GM21423 (cell line): ENCODE data around the gene SPNS3.

Source experiments
- ATAC-seq: cut with Tn5 transposase; IDR thresholded peaks from one replicate; pipeline ENCODE4 v1.9.1; 2021; ENCODE audit warnings: mild to moderate bottlenecking, moderate library complexity; ENCODE audit not compliant: unreplicated experiment

Gene SPNS3

GRCh38 chr17:4463818-4464476 lies 30.2 kb downstream of the SPNS3 start:
- no peak for ATAC-seq

- no peak for ATAC-seq
These were observed 32.0 kb downstream of the SPNS3 start for GRCh38 chr17:4465786-4466185.

DNA sequence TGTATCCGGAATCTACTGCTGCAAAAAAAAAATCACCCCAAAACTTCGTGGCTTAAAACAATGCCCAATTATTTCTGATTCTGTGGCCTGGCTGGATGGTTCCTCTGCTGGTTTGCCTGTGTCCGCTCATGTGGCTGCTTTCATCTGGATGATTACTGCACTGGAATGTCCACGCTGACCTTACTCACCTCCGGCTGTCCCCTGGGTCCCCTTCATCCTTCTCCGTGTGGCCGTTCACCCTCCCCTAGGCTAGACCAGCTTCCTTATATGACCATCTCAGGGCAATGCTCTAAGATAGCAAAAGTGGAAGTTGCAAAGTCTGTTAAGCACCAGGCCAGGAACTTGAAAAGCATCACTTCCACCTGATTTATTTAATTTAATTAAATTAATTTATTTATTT lies 33.5 kb downstream of the SPNS3 start:
- no peak for ATAC-seq

GRCh38 chr17:4469552-4469951 lies 35.8 kb downstream of the SPNS3 start:
- no peak for ATAC-seq

- no peak for ATAC-seq
These were observed 38.5 kb downstream of the SPNS3 start for GRCh38 chr17:4472286-4472685.

- no peak for ATAC-seq
These were observed 40.4 kb downstream of the SPNS3 start for GRCh38 chr17:4474093-4474492.

DNA sequence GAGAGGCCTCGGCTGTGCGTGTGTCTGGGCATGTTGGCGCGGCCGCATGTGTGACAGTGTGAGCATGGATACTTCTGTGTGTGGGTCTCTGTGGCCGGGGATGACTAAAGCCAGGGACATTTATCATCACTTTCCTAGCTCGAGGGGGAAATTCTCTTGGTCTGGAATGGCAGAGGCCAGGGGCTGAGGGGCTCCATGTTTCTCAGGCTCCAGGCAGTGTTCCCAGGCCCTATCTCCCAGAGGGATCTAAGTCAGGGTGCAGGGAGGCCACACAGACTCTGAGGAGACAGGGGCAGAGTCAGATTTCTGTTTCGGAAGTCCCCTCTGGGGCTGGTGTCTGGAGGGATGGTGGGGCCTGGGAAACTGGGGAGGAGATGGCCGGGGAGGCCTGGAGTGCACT lies 41.3 kb downstream of the SPNS3 start:
- ATAC-seq: no peak

DNA sequence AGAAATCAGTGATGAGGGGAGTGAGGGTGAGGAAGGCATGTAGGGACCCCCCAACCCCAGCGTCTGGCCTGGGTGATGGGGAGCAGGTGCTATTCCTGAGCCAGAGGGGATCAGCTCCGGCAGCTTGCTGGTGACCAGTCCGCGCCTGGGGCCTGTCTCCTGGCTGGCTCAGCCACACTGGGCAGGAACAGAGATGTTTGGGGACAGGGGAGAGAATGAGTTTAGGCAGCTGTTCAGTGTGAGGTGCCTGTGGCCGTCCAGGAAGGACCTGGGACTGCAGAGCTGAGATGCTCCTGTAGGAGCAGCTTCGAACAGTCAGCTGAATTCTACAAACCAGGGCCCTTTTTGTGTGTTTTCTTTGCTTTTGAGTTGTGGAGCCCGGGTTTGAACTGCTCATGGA lies 41.7 kb downstream of the SPNS3 start:
- ATAC-seq: no peak

DNA sequence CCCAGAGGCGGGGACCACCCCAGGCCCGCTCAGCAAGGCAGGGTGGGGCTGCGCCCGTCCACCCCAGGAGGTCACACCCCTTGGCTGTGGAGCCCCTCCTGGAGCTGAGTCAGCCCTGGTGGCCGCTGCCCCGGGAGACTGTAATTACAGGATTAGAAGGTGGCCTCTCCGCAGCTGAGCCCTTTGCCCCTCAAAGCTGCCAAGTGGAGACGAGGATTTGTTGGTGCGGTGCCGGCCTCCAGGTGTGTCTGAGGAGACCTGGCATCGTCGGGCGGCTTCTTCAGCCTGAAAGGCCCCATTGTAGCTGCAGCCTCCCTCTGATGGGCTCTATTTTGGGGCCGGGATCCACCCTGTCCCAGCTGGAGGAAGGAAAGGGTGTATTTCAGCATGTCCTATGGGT lies 42.3 kb downstream of the SPNS3 start:
- ATAC-seq: no peak

DNA sequence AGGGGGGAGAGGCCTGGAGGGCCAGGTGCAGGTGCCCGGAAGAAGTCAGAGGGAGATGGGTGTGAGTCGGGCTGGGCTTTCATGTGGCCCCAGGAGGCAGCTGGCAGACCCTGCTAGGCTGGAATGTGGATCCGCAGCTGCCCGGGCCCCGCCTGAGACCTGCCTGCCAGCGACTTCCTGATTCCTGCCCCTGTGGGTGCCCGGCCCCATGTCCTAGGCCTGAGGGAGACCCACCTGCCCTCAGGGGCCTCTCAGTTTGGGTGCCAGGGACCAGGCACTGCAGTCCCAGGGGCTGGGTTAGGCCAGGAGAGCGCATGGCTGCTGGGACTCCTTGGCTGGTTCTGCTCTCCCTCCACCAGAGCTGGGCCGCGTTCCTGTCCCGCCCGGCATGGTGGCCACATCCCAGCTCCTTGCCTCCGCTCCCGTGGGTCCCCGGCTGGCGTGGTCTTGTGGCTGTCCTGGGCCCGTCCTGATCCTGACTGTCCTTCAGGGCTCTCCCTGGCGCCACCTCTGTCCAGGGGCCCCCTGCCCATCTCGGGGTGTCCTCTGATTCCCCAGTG lies 42.9 kb downstream of the SPNS3 start:
- no peak for ATAC-seq

DNA sequence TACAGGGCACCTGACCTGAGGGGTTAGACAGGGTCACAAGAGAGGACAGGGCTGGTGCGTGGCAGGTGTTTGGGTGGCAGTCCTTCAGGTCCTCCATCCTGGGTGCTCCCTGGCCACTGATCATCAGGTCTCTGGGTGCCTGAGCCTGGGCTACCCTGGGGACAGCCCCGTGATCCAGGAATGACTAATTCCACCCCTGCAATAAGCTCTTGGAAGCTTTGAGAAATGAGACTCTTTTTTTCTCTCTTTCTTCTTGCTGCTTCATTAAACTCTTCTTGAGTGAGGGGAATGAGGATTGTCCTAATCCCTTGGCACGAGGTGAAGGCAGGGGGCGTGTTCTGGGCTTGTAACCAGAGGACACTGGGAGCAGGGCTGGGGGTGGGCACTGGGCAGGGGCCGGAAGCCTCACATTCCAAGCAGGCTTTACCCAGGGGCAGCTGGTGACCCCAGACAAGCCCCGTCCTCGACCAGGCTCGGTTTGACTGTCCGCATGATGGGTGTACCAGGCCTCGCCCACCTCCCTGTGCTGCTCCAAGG lies 43.6 kb downstream of the SPNS3 start:
- ATAC-seq: no peak

DNA sequence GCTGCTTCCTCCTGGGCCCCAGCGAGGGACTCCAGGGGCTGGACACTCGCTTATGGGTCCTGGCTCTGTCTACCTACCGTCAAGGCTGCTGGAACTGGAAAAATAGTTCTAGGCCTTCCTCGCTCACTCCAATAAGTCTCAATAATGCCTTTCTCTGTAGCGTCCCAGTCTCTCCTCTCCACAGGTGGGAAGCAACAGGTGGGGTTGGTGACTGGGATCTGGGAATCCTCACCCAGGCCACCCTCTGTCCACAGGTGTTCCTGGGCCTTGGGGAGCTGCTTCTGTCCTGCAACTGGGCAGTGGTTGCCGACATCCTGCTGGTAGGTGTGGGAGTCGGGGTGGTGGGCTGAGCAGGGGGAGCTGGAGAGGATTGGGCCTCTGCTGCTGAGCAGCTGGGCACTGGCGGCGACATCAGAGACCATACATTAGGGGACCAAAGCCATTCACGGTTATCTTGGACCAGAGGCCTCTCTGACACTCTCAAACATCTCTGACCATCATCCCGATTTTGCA lies 44.6 kb downstream of the SPNS3 start:
- ATAC-seq: no peak

GRCh38 chr17:4479340-4479981 lies 45.7 kb downstream of the SPNS3 start:
- ATAC-seq: no peak

DNA sequence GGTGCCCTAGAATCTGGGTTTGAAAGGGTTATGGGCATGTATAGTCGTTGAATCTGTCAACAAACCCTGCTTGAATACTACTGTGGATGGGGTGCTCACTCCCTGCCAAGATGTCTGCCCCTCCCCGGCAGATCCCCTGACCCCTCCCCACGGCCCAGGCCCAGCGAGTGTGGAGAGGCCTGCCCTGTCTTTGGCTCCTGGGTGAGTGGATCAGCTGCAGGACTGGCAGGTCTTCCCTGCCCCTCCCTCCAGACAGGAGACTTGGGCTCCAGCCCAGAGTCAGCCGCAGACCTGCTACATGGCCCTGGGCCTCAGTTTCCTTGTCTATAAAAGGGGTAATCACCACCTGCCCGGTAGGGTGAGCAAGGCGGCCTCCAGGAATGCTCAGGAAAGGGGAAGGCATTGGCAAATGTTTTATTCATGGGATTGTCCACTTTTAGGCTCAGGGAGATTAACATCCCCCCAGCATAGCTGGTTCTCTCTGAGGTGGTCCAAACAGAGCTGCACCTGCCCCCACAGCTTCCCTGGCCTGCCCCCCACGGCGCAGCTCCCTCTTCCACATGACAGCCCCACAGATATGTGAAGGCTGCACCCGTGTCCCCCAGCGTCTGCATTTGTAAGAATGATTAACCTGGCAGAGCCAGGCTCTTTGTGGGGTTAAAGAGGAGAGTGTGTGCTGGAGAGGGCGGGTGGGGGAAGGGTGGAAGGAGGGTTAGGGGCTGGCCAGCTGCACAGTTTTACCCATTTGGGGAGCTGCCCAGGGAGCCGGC lies 46.4 kb downstream of the SPNS3 start:
- no peak for ATAC-seq

GRCh38 chr17:4480929-4481898 lies 47.5 kb downstream of the SPNS3 start:
- ATAC-seq: no peak

- no peak for ATAC-seq
These were observed 48.7 kb downstream of the SPNS3 start for GRCh38 chr17:4482338-4483011.

- no peak for ATAC-seq
These were observed 49.5 kb downstream of the SPNS3 start for GRCh38 chr17:4483012-4483840.
